ENCODE measurements around the gene EXOC4.

The EXOC4 gene

GRCh38 chr7:133674079-133674763, 421.3 kb downstream of the EXOC4 start:
- DNase-seq (ENCODE audit: low spot score): no peak

DNA sequence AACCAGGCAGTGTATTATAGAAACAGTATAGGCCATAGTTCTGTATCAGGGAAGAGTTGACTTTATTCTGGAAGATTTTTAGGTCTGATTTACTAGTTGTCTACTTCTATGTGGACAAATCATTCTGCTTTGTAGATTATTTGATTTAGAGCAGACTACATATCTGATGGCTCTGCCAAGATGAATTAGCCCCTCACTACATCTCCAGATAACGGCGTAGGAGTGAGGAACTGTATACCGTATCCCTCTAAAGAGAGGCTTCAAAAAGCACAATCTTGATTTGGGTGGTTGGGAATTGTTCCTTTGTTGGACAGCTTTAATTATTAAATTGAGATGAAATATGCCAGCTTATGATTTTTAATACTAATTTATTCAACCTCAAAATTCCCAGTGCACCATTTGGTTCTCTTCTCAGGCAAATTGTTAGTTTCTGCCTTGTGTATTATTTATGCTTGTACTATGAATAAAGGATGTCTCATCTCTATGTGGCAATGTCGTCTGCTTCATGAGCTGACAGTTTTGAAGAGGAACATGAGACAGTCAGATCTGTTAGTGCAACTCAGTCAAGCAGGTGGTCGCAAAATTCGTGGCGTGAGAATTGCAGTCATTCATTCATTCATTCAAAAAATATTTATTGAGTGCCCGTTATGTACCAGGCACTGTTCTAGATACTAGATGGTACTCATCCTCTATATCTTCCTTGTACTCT, 422.8 kb downstream of the EXOC4 start:
- peak; percentile 28 for DNase-seq (ENCODE audit: low spot score)

DNA sequence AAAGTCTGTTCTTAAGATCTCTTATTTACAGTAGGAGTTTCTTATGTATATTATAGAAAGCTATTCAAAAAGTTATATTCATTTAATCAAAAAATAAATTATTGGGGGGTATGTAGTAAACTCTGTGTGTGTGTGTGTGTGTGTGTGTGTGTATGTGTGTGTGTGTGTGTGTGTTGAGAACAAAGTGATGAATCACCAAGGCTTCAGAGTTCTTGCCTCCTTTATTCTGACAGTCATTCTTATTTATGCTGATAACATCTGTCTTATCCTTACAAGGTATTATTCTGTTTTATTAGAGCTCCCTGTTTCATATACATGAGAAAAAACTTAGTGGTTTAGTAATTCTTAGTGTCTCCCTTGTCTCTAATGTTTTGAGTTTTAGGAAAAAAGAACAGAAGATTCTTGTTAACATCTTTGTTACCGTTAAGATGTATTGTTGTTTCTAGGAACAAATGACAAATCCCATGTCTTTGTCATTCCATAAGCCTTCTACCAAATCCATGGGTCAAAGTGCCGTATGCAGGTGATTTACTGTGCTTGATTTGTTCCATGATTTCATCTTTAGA, 424.0 kb downstream of the EXOC4 start:
- DNase-seq (ENCODE audit: low spot score): no peak

DNA sequence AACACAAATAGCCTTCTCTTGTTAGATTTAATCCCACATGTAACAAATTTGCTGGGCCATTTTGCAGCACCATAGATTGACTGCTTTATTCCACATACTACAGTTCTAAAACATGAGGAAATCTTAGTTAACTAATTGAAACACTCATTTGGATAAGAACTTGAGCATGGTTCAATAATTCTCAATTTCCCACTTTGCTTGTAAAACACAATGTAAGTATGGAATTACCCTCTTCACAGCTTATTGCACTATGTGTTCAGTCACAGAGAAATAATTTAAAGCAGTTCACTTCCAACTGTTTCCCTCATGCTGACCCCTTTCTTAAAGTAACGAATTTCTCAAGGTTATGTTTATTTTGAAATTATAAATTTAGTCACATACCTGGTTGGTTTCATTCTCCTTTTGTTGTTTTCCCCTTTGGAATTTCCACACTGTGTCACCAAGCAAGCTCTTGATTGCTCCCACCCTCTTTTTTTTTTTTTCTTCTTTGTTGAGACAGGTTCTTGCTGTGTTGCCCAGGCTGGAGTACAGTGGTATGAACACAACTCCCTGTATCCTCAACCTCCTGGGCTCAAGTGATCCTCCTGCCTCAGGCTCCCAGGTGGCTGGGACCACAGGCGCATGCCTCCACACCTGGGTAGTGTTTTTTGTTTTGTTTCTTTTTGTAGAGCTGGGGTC, 425.4 kb downstream of the EXOC4 start:
- no peak for DNase-seq (ENCODE audit: low spot score)

GRCh38 chr7:133679977-133680376, 427.1 kb downstream of the EXOC4 start:
- DNase-seq (ENCODE audit: low spot score): no peak

- no peak for DNase-seq (ENCODE audit: low spot score)
Measured at GRCh38 chr7:133681529-133681928, 428.7 kb downstream of the EXOC4 start.

DNA sequence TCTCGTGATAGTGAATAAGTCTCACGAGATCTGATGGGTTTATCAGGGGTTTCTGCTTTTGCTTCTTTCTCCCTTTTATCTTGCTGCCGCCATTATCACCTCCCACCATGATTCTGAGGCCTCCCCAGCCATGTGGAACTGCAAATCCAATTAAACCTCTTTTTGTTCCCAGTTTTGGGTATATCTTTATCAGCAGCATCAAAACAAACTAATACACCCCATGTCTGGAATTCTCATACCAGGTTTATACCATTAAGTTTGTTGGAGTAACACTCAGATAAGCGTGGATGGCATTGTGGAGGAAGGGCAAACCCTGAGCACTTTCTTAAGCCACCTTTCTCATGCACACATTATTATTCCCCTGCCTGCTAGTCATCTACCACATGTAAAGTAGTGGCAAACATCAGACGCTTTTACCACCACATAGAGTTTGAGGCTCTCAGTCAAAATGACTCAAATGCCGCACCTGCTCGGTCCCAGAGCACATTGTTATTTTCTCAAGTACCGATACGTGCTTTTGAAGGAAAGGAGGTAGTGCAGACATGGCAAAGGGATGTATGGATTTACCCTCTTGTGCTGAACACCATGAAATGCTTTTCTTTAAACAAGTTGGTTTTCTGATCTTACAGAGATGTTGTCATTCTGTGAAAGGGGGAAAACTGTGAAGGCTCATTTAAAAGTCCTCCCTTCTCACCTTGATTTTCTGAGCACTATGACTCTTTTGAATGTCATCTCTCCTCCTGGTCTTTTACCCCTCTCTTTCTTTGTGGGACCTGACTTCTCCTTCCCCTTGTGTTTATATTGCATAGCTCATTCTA, 429.7 kb downstream of the EXOC4 start:
- no peak for DNase-seq (ENCODE audit: low spot score)

DNA sequence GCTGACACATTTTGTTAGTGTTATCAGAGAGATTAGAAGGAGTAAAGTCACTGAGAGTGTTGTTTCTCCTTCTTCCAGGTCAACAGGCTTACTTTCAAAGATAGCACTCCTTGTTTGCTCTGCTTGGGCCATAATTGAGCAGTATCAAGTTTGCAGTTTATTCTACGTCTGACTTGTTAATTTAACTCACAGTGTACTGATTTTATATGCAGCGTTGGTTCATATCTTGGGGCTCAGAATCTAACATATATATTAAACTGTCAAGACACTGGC, 430.2 kb downstream of the EXOC4 start:
- DNase-seq (ENCODE audit: low spot score): no peak

DNA sequence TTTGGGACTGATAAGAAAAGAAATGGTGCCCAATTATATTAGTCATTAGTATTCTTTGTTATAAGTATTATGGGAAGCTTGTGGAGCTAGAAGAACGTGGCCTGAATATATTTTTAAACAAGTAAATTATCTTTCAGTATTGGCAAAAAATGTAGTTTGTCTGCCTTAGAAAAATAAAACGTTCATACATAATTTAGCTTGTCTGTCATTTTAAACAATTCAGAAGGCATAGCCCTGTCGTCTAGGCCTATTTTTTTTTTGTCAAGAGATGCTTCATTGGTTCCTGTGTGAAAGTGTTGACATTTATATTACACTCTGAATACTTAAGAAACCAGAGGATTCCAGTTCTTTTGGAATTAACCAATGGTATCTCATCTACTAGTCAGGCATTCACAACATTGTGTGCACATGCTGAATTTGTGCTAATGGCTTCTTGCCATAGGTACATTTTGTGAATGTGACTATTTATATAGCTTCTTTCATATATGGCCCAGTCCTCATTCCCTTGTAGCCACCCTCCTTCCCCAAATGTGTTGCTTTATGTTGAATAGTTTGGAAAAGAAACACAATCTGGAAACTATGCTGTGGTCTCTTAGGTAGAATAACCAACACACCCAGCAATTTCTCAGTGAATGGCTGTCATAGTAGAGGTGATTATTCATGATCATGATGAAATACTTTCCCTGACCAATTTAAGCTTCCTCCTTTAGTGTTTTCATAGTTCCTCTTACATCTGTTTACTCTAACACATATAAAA, 435.8 kb downstream of the EXOC4 start:
- no peak for DNase-seq (ENCODE audit: low spot score)

DNA sequence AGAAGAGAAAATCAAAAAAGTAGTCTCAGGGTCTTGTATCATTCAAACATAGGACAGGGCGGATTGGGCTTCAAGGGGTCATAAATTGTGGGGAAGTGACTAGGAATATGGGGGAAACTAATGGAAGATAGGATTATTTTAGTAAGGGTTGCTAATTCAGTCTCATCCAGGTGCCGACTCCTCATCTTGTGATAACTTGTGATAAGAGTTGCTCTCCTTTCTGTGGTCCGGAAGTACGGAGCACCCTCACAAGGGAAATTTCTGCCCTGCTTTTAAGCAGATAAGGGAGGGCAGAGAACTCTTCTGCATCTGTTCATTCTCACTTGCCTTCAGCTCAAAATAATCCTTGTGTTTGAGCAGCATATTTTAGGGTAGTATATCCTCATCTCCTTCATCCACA, 437.9 kb downstream of the EXOC4 start:
- DNase-seq (ENCODE audit: low spot score): no peak

DNA sequence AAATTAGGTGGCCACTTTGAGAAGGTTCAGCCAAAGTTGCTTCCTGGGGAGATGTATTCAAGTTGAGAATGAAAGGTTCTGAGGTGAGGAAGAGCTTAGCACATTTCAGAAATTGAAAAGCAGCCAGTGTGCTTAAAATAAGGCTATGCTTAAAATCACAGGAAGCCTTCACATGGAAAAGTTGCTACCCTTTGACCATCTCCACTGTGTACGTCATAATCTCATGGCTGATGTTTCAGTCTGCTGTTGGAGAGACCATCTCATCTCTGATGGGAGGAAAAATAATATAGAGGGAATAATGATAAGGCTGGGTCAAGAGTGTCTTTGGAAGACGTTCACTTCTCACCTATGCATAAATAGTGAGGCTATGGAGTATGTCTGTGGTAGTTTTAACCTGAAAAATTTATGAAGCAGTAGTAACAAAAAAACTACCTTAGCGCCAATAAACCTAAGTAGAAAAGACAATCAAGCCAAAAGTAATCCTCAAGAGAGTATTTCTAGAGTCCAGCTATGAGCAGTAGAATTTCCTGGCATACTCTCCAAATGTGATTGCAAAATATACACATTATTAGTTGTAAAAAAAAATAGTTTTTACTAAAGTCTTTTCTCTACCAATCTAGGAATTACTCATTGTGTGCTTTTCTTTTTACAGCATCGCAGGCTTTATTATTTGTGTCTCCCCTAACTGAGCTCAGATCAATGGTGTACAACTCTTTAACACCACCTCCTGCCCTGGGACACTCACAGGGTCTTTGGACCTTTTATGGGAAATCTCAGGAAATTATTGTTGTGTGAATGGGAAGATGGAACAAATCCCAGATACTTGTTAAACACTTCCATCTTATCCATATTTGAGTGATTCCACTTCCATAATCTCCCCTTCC, 439.1 kb downstream of the EXOC4 start:
- no peak for DNase-seq (ENCODE audit: low spot score)

- no peak for DNase-seq (ENCODE audit: low spot score)
Measured at GRCh38 chr7:133693281-133693680, 440.4 kb downstream of the EXOC4 start.

DNA sequence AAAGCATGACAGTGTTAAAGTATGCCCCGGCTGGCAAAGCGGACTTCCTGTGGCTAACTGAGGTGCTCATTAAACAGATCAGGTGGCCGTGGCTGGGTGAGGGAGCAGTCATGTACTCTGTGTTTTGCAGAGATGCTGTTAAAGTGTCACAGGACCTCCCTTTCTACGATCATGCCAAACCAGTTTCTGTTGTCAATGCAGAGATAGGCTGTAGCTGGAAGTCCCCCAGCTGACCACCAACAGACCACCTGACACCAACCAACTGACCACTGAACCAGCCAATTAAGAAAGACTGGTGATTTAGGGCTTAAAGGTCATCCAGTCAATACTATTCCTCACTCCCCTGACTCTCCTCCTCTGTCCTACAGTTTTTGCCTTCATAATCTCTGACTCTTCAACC, 443.2 kb downstream of the EXOC4 start:
- no peak for DNase-seq (ENCODE audit: low spot score)

DNA sequence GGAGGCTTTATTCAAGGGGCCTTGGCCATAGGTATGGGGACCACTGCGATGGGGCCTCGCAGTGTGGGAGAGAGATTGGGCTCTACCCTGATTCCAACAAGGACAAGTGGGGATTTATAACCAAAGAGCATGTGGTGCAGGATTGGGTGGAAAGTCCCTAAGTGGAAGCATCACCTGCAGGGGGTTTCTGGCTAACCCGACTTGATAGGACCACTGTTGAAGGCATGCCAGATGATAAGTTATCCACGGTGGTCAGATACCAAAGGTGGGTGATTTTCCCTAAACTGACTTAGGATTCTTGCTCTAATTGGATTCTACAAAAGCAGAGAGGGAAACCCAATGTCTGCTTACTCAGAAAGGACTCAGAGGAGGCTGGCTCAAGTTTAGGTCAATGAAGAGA, 444.7 kb downstream of the EXOC4 start:
- DNase-seq (ENCODE audit: low spot score): no peak

DNA sequence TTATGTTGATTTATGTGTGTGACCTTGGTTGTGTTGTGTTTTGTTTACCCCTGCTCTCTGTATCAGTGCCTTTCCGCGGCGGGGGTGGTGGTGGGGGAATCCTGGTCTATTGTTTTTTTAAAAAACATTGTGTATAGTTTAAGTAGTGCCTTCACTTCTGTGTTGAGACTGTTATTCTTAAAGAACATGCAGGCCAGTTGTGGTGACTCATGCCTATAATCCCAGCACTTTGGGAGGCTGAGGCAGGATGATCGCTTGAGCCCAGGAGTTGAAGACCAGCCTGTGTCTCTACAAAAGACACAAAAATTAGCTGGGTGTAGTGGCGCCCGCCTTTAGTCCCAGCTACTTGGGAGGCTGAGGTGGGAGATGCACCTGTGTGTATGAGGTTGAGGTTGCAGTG, 445.2 kb downstream of the EXOC4 start:
- no peak for DNase-seq (ENCODE audit: low spot score)

GRCh38 chr7:133699386-133699785, 446.5 kb downstream of the EXOC4 start:
- no peak for DNase-seq (ENCODE audit: low spot score)

DNA sequence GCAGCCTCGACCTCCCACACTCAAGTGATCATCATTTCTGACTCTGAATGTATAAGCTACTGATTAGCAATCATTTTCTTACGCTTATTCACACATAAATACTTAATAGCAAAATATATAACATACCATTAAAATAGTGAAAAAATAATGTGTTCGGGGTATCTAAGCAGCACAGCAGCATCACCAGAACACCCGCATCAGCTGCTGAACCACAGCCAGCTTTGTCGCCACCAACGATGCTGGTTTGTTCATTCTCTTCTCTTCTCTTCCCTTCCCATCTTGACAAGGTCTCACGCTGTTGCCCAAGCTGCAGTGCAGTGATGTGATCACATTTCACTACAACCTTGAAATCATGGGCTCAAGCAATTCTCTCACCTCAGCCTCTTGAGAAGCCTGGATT, 449.2 kb downstream of the EXOC4 start:
- DNase-seq (ENCODE audit: low spot score): peak; percentile 24

DNA sequence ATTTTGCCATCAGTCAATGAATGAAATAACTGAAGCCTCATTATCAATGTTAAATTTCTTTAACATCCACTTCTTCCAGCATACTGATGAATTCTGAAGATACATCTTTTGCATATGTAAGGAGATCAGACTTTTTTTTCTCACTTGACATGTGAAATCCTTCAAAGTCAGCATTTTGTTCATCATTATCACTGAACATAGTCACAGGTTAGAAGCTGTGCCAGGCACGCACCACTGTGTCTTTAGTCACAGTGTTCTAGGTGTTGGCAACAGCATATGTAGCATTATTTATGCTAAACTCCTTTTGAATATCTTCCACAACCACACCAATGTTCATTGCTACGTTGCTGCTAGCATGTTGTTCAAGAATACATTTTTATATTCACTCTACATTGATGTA, 450.1 kb downstream of the EXOC4 start:
- DNase-seq (ENCODE audit: low spot score): no peak

- DNase-seq (ENCODE audit: low spot score): no peak
Measured at GRCh38 chr7:133703547-133703946, 450.7 kb downstream of the EXOC4 start.

GRCh38 chr7:133704453-133704852, 451.6 kb downstream of the EXOC4 start:
- DNase-seq (ENCODE audit: low spot score): no peak

DNA sequence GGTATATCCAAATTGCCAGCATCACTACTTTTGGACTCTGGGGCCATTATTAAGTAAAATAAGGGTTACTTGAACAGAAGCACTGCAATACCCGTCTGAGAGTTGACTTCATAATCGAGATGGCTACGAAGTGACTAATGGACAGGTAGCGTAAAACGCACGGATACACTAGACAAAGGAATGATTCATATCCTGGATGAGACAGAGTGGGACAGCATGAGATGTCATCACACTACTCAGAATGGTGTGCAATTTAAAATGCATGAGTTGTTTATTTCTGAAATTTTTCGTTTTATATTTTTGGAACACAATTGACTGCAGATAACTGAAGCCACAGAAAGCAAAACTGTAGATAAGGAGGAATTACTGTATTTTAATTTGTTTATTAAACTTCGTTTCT, 452.7 kb downstream of the EXOC4 start:
- DNase-seq (ENCODE audit: low spot score): no peak

Data from Ammon's horn (tissue), 1 donor.